A549 (cell line): ENCODE results near the gene CDK11B.

Experiments
- CHD2 ChIP-seq: fragments of 150-350 bp; IDR thresholded peaks from 2 replicates; pipeline ENCODE4 v1.6.1; 2014; ENCODE audit warnings: low read length; ENCODE audit not compliant: partially characterized antibody
- FOSB ChIP-seq: fragments of 250-450 bp; sonication (Bioruptor Pico); IDR thresholded peaks from 2 replicates; pipeline ENCODE4 v1.5.0; 2020; ENCODE audit warnings: mild to moderate bottlenecking, moderate library complexity
- NR3C1 ChIP-seq: fragments of >200 bp; sonication (Bioruptor Twin); formaldehyde crosslinking; IDR thresholded peaks from 3 replicates; pipeline ENCODE4 v1.6.1; 2017
- POLR2A ChIP-seq: IDR thresholded peaks from 2 replicates; pipeline ENCODE4 v1.6.1; 2012; ENCODE audit warnings: mild to moderate bottlenecking, low read length
- SMC3 ChIP-seq: fragments of >200 bp; sonication (Bioruptor Twin); formaldehyde crosslinking; IDR thresholded peaks from 3 replicates; pipeline ENCODE4 v1.6.1; 2018; ENCODE audit warnings: inconsistent platforms
- TF ChIP-seq, protein P1 (sequence below): fragments of >200 bp; sonication (Bioruptor Twin); formaldehyde crosslinking; IDR thresholded peaks from 3 replicates; pipeline ENCODE4 v1.5.1; 2016
- TF ChIP-seq, protein P2 (sequence below): fragments of 250-450 bp; sonication (Bioruptor Pico); IDR thresholded peaks from 2 replicates; pipeline ENCODE4 v1.5.0; 2021; ENCODE audit warnings: mild to moderate bottlenecking, moderate library complexity, borderline replicate concordance

DNA sequence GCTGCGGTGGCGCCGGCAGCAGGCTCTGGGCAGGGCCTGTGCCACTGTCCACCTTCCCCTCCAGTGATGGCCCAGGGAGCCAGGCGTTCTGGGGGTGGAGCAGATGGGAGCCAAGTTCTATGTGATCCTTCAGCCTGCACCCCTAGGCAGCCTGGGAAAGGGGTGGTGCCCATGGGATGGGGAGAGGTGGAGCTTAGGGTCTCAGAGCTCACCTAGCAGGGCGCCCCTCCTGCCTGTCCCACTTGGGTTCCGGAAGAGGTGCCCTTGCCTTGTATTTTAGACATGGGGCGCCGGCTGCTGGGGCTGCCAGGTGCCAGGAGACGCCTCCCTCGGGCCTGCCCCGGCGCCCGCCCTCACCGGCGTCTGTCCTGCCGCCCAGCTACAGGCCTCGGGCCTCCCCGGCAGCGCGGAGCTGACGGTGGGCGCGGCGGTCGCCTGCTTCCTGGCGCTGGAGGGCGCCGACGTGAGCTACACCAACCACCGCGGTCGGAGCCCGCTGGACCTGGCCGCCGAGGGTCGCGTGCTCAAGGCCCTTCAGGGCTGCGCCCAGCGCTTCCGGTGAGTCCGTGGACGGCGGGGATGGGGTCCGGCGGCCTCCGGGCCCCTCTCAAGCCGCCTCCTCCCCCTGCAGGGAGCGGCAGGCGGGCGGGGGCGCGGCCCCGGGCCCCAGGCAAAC is 29.9 kb downstream of the CDK11B start:
- TF ChIP-seq NR3C1: no peak
- TF ChIP-seq FOSB: no peak
- TF ChIP-seq, protein P1, sequence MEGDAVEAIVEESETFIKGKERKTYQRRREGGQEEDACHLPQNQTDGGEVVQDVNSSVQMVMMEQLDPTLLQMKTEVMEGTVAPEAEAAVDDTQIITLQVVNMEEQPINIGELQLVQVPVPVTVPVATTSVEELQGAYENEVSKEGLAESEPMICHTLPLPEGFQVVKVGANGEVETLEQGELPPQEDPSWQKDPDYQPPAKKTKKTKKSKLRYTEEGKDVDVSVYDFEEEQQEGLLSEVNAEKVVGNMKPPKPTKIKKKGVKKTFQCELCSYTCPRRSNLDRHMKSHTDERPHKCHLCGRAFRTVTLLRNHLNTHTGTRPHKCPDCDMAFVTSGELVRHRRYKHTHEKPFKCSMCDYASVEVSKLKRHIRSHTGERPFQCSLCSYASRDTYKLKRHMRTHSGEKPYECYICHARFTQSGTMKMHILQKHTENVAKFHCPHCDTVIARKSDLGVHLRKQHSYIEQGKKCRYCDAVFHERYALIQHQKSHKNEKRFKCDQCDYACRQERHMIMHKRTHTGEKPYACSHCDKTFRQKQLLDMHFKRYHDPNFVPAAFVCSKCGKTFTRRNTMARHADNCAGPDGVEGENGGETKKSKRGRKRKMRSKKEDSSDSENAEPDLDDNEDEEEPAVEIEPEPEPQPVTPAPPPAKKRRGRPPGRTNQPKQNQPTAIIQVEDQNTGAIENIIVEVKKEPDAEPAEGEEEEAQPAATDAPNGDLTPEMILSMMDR: no peak
- no peak for TF ChIP-seq CHD2
- TF ChIP-seq POLR2A: no peak
- TF ChIP-seq, protein P2, sequence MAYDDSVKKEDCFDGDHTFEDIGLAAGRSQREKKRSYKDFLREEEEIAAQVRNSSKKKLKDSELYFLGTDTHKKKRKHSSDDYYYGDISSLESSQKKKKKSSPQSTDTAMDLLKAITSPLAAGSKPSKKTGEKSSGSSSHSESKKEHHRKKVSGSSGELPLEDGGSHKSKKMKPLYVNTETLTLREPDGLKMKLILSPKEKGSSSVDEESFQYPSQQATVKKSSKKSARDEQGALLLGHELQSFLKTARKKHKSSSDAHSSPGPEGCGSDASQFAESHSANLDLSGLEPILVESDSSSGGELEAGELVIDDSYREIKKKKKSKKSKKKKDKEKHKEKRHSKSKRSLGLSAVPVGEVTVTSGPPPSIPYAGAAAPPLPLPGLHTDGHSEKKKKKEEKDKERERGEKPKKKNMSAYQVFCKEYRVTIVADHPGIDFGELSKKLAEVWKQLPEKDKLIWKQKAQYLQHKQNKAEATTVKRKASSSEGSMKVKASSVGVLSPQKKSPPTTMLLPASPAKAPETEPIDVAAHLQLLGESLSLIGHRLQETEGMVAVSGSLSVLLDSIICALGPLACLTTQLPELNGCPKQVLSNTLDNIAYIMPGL (CRISPR knock-in tag): no peak
- no peak for TF ChIP-seq SMC3
